ENCODE data around the gene BAZ2B. TPM values are rescaled to one million over a fixed set of nuclear protein-coding genes. Genes with fewer than 3 reads are reported as not detected.
A peak's percentile ranks its signal among the peaks of the same experiment; 100 is the strongest.

Gene BAZ2B
- total RNA-seq, 2 experiments from 2014 or later, result 17.9 to 18.5 TPM

- Histone ChIP-seq H3K9me3 (ENCODE audit: control insufficient read depth in 1 of 2, insufficient read depth in 1 of 2, low read length in 2 of 2) (no peaks in the 10 kb centered on the region), H3K27me3 (ENCODE audit: control insufficient read depth in 1 of 2, insufficient read depth in 2 of 2, low read length in 2 of 2) (peaks cover 11 to 13% of the 10 kb centered on the region in 2 experiments), H3K4me3 (ENCODE audit: low read length) (no peak overlapping the region), H3K36me3 (ENCODE audit: insufficient read depth, low read length) (no peaks in the 10 kb centered on the region), H3K27ac (ENCODE audit: low read depth in 1 of 2, low read length in 2 of 2) (no peak overlapping the region), H3K4me1 (ENCODE audit: insufficient read depth, low read length) (peaks cover 10% of the 10 kb centered on the region)
- no peak for DNase-seq
- Mint-ChIP-seq H3K27me3 (peaks cover 17% of the 10 kb centered on the region), H3K9me3 (no peaks in the 10 kb centered on the region), H3K4me1 (ENCODE audit: low read depth) (peaks cover 15% of the 10 kb centered on the region), H3K27ac (no peak overlapping the region), H3K4me3 (peak overlapping the region; percentile 9), H3K36me3 (ENCODE audit: low read depth) (no peaks in the 10 kb centered on the region)
- no peak for ATAC-seq (ENCODE audit: poor library complexity)
- intact Hi-C loops (cut with DNase I, micrococcal nuclease), result loop anchor here in 1 of 2 experiments (5.0 kb wide), 1 partner anchor 95 kb away; the partner anchor contains the start of gene MARCHF7
- ChIA-PET POLR2A (interaction anchor here (3.1 kb wide), 1 partner anchor 94 kb away, joined by 20 read pairs; the partner anchor contains the start of gene MARCHF7), CTCF (no interaction called here)
- TF ChIP-seq CTCF (IDR thresholded peaks at IDR 0.05), result no peak
Observed at GRCh38 chr2:159617646-159618045, 1.3 kb upstream of the BAZ2B start.

GRCh38 chr2:159617100-159617499 is 752 bp upstream of the BAZ2B start:
- Histone ChIP-seq H3K27ac (ENCODE audit: low read depth in 1 of 2, low read length in 2 of 2) (no peak overlapping the region), H3K27me3 (ENCODE audit: control insufficient read depth in 1 of 2, insufficient read depth in 2 of 2, low read length in 2 of 2) (peaks cover 11 to 13% of the 10 kb centered on the region in 2 experiments), H3K4me1 (ENCODE audit: insufficient read depth, low read length) (peaks cover 10% of the 10 kb centered on the region), H3K9me3 (ENCODE audit: control insufficient read depth in 1 of 2, insufficient read depth in 1 of 2, low read length in 2 of 2) (no peaks in the 10 kb centered on the region), H3K36me3 (ENCODE audit: insufficient read depth, low read length) (no peaks in the 10 kb centered on the region), H3K4me3 (ENCODE audit: low read length) (no peak overlapping the region)
- H3K4me1 Mint-ChIP-seq (ENCODE audit: low read depth), result peaks cover 15% of the 10 kb centered on the region
- H3K36me3 Mint-ChIP-seq (ENCODE audit: low read depth), result no peaks in the 10 kb centered on the region
- ChIA-PET CTCF (no interaction called here), POLR2A (interaction anchor here (0.8 to 3.1 kb wide), 2 partner anchors 68 to 95 kb away, joined by 3 to 20 read pairs; partner anchors contain the start of gene MARCHF7)
- peaks cover 17% of the 10 kb centered on the region for H3K27me3 Mint-ChIP-seq
- no peak overlapping the region for H3K27ac Mint-ChIP-seq
- ATAC-seq (ENCODE audit: poor library complexity), result no peak
- intact Hi-C loops (cut with DNase I, micrococcal nuclease), result loop anchor here in 1 of 2 experiments (5.0 kb wide), 1 partner anchor 95 kb away; the partner anchor contains the start of gene MARCHF7
- TF ChIP-seq CTCF (IDR thresholded peaks at IDR 0.05), result no peak
- peak overlapping the region; percentile 3 for H3K4me3 Mint-ChIP-seq
- no peaks in the 10 kb centered on the region for H3K9me3 Mint-ChIP-seq
- no peak for DNase-seq

GRCh38 chr2:159615367-159616285 is 722 bp downstream of the BAZ2B start:
- H3K4me1 ChIP-seq (ENCODE audit: insufficient read depth, low read length), result peaks cover 10% of the 10 kb centered on the region
- intact Hi-C loops (cut with DNase I, micrococcal nuclease), result loop anchor here in 1 of 2 experiments (5.0 kb wide), 1 partner anchor 97 kb away; the partner anchor contains the start of gene MARCHF7
- H3K4me3 Mint-ChIP-seq, result peak overlapping the region; percentile 86
- CTCF ChIA-PET, result interaction anchor here (0.5 to 0.6 kb wide), 2 partner anchors 58 to 351 kb away, joined by 3 read pairs; no protein-coding TSS in a partner anchor
- H3K36me3 Mint-ChIP-seq (ENCODE audit: low read depth), result no peaks in the 10 kb centered on the region
- H3K27ac Mint-ChIP-seq, result peak overlapping the region; percentile 1
- peaks cover 17% of the 10 kb centered on the region for H3K27me3 Mint-ChIP-seq
- DNase-seq (peak in 11 of 14 experiments; percentile 8 to 66 (median 14)), ATAC-seq (ENCODE audit: poor library complexity) (peak; percentile 50)
- no peak overlapping the region for H3K27ac ChIP-seq (ENCODE audit: low read depth in 1 of 2, low read length in 2 of 2)
- no peaks in the 10 kb centered on the region for H3K9me3 ChIP-seq (ENCODE audit: control insufficient read depth in 1 of 2, insufficient read depth in 1 of 2, low read length in 2 of 2)
- peak overlapping the region; percentile 67 for H3K4me3 ChIP-seq (ENCODE audit: low read length)
- H3K27me3 ChIP-seq (ENCODE audit: control insufficient read depth in 1 of 2, insufficient read depth in 2 of 2, low read length in 2 of 2), result peaks cover 11 to 13% of the 10 kb centered on the region in 2 experiments
- POLR2A ChIA-PET, result interaction anchor here (3.1 kb wide), 1 partner anchor 96 kb away, joined by 20 read pairs; the partner anchor contains the start of gene MARCHF7
- peaks cover 15% of the 10 kb centered on the region for H3K4me1 Mint-ChIP-seq (ENCODE audit: low read depth)
- no peaks in the 10 kb centered on the region for H3K9me3 Mint-ChIP-seq
- no peak for TF ChIP-seq CTCF (IDR thresholded peaks at IDR 0.05)
- H3K36me3 ChIP-seq (ENCODE audit: insufficient read depth, low read length), result no peaks in the 10 kb centered on the region
